HG03159 (cell line): ENCODE results near the gene ZNF627.
"Not testable (repeated sequence)": the region's sequence is repeated elsewhere in the genome, so short reads cannot be mapped to it uniquely, and the experiment has no call there.

ENCODE experiments used
- ATAC-seq: cut with Tn5 transposase; IDR thresholded peaks from one replicate; pipeline ENCODE4 v1.9.1; 2021; ENCODE audit warnings: mild to moderate bottlenecking, moderate library complexity; ENCODE audit not compliant: unreplicated experiment

ZNF627 gene

GRCh38 chr19:11573763-11574162, 23.5 kb upstream of the ZNF627 start:
- ATAC-seq, result not testable (repeated sequence)

GRCh38 chr19:11574689-11575088, 22.6 kb upstream of the ZNF627 start:
- ATAC-seq, result no peak

GRCh38 chr19:11576227-11576626, 21.1 kb upstream of the ZNF627 start:
- ATAC-seq, result no peak

GRCh38 chr19:11577451-11578257, 19.6 kb upstream of the ZNF627 start, which contains the start of gene ACP5:
TSS of gene ACP5 (minus strand) at chr19:11577645. CDS start at chr19:11577317, 328 bp downstream.
- no peak for ATAC-seq

- ATAC-seq, result no peak
Measured at GRCh38 chr19:11578258-11579142, 18.8 kb upstream of the ZNF627 start.

- no peak for ATAC-seq
Measured at GRCh38 chr19:11580116-11580515, 17.2 kb upstream of the ZNF627 start.

GRCh38 chr19:11581740-11582139, 15.5 kb upstream of the ZNF627 start:
- ATAC-seq, result peak; percentile 77

GRCh38 chr19:11586331-11586730, 11.0 kb upstream of the ZNF627 start:
- ATAC-seq, result no peak

- no peak for ATAC-seq
Measured at GRCh38 chr19:11587302-11587974, 9.8 kb upstream of the ZNF627 start.

GRCh38 chr19:11587975-11588631, 9.2 kb upstream of the ZNF627 start:
- ATAC-seq, result no peak

- no peak for ATAC-seq
Measured at GRCh38 chr19:11594084-11594483, 3.2 kb upstream of the ZNF627 start.

GRCh38 chr19:11596156-11596555, 1.1 kb upstream of the ZNF627 start:
- ATAC-seq, result no peak

- no peak for ATAC-seq
Measured at GRCh38 chr19:11598103-11598483, 810 bp downstream of the ZNF627 start.

GRCh38 chr19:11598746-11599145, 1.5 kb downstream of the ZNF627 start:
- ATAC-seq, result no peak

GRCh38 chr19:11599704-11600103, 2.4 kb downstream of the ZNF627 start:
- not testable (repeated sequence) for ATAC-seq

GRCh38 chr19:11606484-11606883, 9.2 kb downstream of the ZNF627 start:
- ATAC-seq, result no peak

GRCh38 chr19:11611730-11612129, 14.4 kb downstream of the ZNF627 start:
- no peak for ATAC-seq

- ATAC-seq, result no peak
Measured at GRCh38 chr19:11612816-11613511, 15.7 kb downstream of the ZNF627 start.

GRCh38 chr19:11617180-11618062, 20.1 kb downstream of the ZNF627 start:
- no peak for ATAC-seq
